NCI-H69 (cell line): Measurements from ENCODE around the gene CISD1.
"Not testable (repeated sequence)": the region's sequence is repeated elsewhere in the genome, so short reads cannot be mapped to it uniquely, and the experiment has no call there.

Experiments
- DNase-seq: peaks from one replicate; lab custom pipeline; 2025; lab: John Stamatoyannopoulos, UW

The CISD1 gene

GRCh38 chr10:58268946-58269781 lies at the start of gene CISD1:
TSS of gene CISD1 (plus strand) at chr10:58269162. CDS start at chr10:58269274, 112 bp downstream.
- peak; percentile 98 for DNase-seq

- no peak for DNase-seq
Observed at GRCh38 chr10:58219875-58220274, 49.1 kb upstream of the CISD1 start.

- no peak for DNase-seq
Observed at GRCh38 chr10:58220769-58221451, 48.1 kb upstream of the CISD1 start.

GRCh38 chr10:58225654-58226053 lies 43.3 kb upstream of the CISD1 start:
- DNase-seq = no peak

- not testable (repeated sequence) for DNase-seq
Observed at GRCh38 chr10:58229856-58230255, 39.1 kb upstream of the CISD1 start.

- DNase-seq = no peak
Observed at GRCh38 chr10:58237014-58237834, 31.7 kb upstream of the CISD1 start.

- DNase-seq = no peak
Observed at GRCh38 chr10:58239561-58240169, 29.3 kb upstream of the CISD1 start.

- no peak for DNase-seq
Observed at GRCh38 chr10:58240531-58240930, 28.4 kb upstream of the CISD1 start.

- no peak for DNase-seq
Observed at GRCh38 chr10:58241346-58241745, 27.6 kb upstream of the CISD1 start.

GRCh38 chr10:58243269-58243668 lies 25.7 kb upstream of the CISD1 start:
- DNase-seq = no peak

GRCh38 chr10:58243801-58244200 lies 25.2 kb upstream of the CISD1 start:
- not testable (repeated sequence) for DNase-seq

GRCh38 chr10:58244242-58244641 lies 24.7 kb upstream of the CISD1 start:
- DNase-seq = not testable (repeated sequence)

GRCh38 chr10:58244666-58245065 lies 24.3 kb upstream of the CISD1 start:
- DNase-seq = not testable (repeated sequence)

- no peak for DNase-seq
Observed at GRCh38 chr10:58253184-58253583, 15.8 kb upstream of the CISD1 start.

GRCh38 chr10:58254644-58255043 lies 14.3 kb upstream of the CISD1 start:
- DNase-seq = no peak

GRCh38 chr10:58256013-58256780 lies 12.8 kb upstream of the CISD1 start:
- not testable (repeated sequence) for DNase-seq

- no peak for DNase-seq
Observed at GRCh38 chr10:58258977-58259692, 9.8 kb upstream of the CISD1 start.

GRCh38 chr10:58260334-58260733 lies 8.6 kb upstream of the CISD1 start:
- DNase-seq = no peak

GRCh38 chr10:58262766-58263165 lies 6.2 kb upstream of the CISD1 start:
- no peak for DNase-seq

GRCh38 chr10:58264780-58265179 lies 4.2 kb upstream of the CISD1 start:
- DNase-seq = peak; percentile 65

- peak; percentile 6 for DNase-seq
Observed at GRCh38 chr10:58265249-58265648, 3.7 kb upstream of the CISD1 start.
